ENCODE measurements around the gene FIBP. TPM values are rescaled to one million over a fixed set of nuclear protein-coding genes. Genes with fewer than 3 reads are reported as not detected.
"Not testable (repeated sequence)": the region's sequence is repeated elsewhere in the genome, so short reads cannot be mapped to it uniquely, and the experiment has no call there.

Gene FIBP
- total RNA-seq, 1 donor from 2014 or later = 103 TPM

DNA sequence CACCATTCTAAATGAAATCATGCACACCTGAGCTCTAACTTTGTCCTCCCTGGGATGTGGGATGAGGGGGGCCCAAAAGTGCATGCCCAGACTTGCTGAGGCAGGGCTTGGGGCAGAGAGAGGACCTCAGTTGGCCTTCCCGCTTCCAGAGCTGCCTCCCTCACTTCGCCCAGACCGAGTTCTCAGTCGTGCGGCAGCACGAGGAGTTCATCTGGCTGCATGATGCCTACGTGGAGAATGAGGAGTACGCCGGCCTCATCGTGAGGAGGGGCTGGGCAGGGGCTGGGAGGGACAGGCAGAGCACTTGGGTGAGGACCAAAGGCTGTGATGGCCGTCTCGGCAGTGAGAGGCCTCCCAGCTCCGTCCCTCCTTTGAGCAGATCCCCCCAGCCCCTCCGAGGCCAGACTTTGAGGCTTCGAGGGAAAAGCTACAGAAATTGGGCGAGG is 38.5 kb downstream of the FIBP start:
- peaks cover 17% of the 10 kb centered on the region for H3K36me3 ChIP-seq (ENCODE audit: control insufficient read depth, insufficient read depth, low read length)
- H3K4me3 ChIP-seq (ENCODE audit: low read depth, low read length) = no peak overlapping the region
- DNase-seq (ENCODE audit: low read depth) = no peak
- no peak for FAIRE-seq
- no peaks in the 10 kb centered on the region for H3K27me3 ChIP-seq (ENCODE audit: control insufficient read depth, insufficient read depth, low read length)
- TF ChIP-seq, protein P1, sequence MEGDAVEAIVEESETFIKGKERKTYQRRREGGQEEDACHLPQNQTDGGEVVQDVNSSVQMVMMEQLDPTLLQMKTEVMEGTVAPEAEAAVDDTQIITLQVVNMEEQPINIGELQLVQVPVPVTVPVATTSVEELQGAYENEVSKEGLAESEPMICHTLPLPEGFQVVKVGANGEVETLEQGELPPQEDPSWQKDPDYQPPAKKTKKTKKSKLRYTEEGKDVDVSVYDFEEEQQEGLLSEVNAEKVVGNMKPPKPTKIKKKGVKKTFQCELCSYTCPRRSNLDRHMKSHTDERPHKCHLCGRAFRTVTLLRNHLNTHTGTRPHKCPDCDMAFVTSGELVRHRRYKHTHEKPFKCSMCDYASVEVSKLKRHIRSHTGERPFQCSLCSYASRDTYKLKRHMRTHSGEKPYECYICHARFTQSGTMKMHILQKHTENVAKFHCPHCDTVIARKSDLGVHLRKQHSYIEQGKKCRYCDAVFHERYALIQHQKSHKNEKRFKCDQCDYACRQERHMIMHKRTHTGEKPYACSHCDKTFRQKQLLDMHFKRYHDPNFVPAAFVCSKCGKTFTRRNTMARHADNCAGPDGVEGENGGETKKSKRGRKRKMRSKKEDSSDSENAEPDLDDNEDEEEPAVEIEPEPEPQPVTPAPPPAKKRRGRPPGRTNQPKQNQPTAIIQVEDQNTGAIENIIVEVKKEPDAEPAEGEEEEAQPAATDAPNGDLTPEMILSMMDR (IDR thresholded peaks at IDR 0.05; ENCODE audit: insufficient read depth, low read length, severe bottlenecking) = no peak

DNA sequence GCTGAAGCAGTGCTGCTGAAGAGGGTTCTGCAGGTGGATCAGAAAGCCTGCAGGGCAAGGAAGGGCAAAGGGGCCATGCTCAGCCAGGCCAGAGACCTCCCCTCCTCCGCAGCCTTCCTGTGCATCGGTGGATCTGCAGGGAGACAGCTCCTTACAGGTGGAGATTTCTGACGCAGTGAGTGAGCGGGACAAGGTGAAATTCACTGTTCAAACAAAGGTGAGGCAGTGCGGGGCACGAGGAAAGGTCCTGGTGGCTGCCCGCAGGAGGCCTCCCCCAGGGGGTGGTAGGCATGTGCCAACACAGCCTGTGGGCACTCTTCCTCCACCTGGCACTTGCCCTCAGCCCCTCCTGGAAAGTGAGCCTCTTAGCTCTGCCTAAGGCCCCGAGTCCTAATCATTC is 38.9 kb downstream of the FIBP start:
- TF ChIP-seq, protein P1 (IDR thresholded peaks at IDR 0.05; ENCODE audit: insufficient read depth, low read length, severe bottlenecking) = no peak
- peaks cover 15% of the 10 kb centered on the region for H3K36me3 ChIP-seq (ENCODE audit: control insufficient read depth, insufficient read depth, low read length)
- H3K27me3 ChIP-seq (ENCODE audit: control insufficient read depth, insufficient read depth, low read length) = no peaks in the 10 kb centered on the region
- H3K4me3 ChIP-seq (ENCODE audit: low read depth, low read length) = no peak overlapping the region
- FAIRE-seq (no peak), DNase-seq (ENCODE audit: low read depth) (no peak)

DNA sequence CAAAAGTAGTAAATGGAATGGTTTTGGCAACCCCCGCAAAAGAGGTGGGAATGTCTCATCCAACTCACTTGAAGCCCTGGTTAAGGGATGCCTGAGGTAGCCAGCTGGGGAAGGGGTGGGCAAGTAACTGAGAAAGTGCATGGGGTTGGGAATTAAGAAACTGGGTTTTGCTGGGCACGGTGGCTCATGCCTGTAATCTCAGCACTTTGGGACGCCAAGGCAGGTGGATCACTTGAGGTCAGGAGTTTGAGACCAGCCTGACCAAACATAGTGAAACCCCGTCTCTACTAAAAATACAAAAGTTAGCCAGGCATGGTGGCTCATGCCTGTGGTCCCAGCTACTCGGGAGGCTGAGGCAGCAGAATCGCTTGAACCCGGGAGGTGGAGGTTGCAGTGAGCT is 39.6 kb downstream of the FIBP start:
- not testable (repeated sequence) for H3K27me3 ChIP-seq (ENCODE audit: control insufficient read depth, insufficient read depth, low read length); DNase-seq (ENCODE audit: low read depth); H3K4me3 ChIP-seq (ENCODE audit: low read depth, low read length); FAIRE-seq
- peaks cover 10% of the 10 kb centered on the region for H3K36me3 ChIP-seq (ENCODE audit: control insufficient read depth, insufficient read depth, low read length)

DNA sequence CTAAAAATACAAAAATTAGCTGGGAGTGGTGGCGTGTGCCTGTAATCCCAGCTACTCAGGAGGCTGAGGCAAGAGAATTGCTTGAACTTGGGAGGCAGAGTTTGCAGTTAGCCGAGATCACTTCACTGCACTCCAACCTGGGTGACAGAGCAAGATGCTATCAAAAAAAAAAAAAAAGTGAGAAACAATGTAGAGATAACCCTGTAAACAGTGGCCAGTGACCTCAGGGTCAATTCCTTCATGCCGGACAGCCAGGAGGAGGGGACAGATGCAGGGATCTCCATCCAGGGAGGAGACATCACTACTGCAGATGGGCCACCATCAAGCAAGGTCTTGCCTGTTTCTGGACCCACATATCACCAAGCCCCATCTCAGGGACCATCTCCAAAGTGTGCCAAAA is 40.5 kb downstream of the FIBP start:
- Histone ChIP-seq H3K4me3 (ENCODE audit: low read depth, low read length) (no peak overlapping the region), H3K27me3 (ENCODE audit: control insufficient read depth, insufficient read depth, low read length) (no peaks in the 10 kb centered on the region), H3K36me3 (ENCODE audit: control insufficient read depth, insufficient read depth, low read length) (peaks cover 2% of the 10 kb centered on the region)
- DNase-seq (ENCODE audit: low read depth) (no peak), FAIRE-seq (no peak)
- TF ChIP-seq, protein P1 (IDR thresholded peaks at IDR 0.05; ENCODE audit: insufficient read depth, low read length, severe bottlenecking) = no peak

DNA sequence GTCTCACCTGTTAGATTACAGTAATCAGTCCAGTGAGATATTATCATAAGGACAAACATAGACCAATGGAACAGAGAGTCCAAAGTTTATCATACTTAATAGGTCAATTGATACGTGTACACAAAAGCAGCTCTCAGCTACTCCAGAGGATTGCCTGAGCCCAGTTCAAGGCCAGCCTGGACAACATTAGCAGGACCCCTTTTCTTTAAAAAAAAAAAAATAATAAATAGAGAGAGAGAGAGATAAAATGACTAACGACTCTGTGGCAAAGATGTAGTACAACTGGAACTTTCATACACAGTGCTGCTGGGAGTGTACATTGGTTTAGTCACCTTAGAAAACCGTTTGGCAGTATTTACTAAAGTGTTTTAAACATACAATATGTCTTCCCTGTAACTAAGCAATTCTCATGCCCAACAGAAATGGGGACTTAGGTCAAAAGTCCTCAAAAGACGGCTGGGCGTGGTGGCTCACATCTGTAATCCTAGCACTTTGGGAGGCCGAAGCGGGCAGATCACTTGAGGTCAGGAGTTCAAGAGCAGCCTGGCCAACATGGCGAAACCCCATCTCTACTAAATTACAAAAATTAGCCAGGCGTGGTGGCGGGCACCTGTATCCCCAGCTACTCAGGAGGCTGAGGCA is 43.9 kb downstream of the FIBP start:
- H3K4me3 ChIP-seq (ENCODE audit: low read depth, low read length) = no peak overlapping the region
- H3K27me3 ChIP-seq (ENCODE audit: control insufficient read depth, insufficient read depth, low read length) = no peaks in the 10 kb centered on the region
- TF ChIP-seq, protein P1 (IDR thresholded peaks at IDR 0.05; ENCODE audit: insufficient read depth, low read length, severe bottlenecking) = no peak
- H3K36me3 ChIP-seq (ENCODE audit: control insufficient read depth, insufficient read depth, low read length) = no peaks in the 10 kb centered on the region
- FAIRE-seq (no peak), DNase-seq (ENCODE audit: low read depth) (no peak)

DNA sequence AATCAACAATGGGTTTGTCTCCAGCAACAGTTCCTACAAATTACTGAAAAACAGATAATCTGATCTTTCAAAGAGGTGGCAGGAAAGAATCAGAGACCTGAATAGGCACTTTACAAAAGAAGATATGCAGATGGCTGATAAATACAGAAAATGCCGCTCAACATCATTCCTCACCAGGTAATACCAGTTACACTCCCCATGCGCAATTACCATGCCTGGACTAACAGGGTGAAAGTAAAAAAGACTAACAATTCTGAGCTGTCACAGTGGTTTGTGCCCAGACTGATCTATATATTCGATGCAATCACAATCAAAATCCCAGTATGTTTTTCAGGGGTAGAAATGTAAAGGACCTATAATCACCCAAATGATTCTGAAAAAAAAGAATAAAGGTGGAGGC is 44.5 kb downstream of the FIBP start:
- Histone ChIP-seq H3K27me3 (ENCODE audit: control insufficient read depth, insufficient read depth, low read length) (no peaks in the 10 kb centered on the region), H3K4me3 (ENCODE audit: low read depth, low read length) (no peak overlapping the region), H3K36me3 (ENCODE audit: control insufficient read depth, insufficient read depth, low read length) (no peaks in the 10 kb centered on the region)
- TF ChIP-seq, protein P1 (IDR thresholded peaks at IDR 0.05; ENCODE audit: insufficient read depth, low read length, severe bottlenecking) = no peak
- FAIRE-seq (no peak), DNase-seq (ENCODE audit: low read depth) (no peak)

Measured in bronchial epithelial cell (primary cell).